SH-SY5Y (cell line): ENCODE measurements around the gene GKN1.

Experiments used
- GATA2 ChIP-seq: IDR thresholded peaks from 2 replicates; pipeline ENCODE4 v1.6.1; 2011; ENCODE audit warnings: mild to moderate bottlenecking, low read depth, low read length
- GATA3 ChIP-seq: IDR thresholded peaks from 2 replicates; pipeline ENCODE4 v1.6.1; 2011; ENCODE audit warnings: low read depth, mild to moderate bottlenecking, low read length, moderate library complexity

DNA sequence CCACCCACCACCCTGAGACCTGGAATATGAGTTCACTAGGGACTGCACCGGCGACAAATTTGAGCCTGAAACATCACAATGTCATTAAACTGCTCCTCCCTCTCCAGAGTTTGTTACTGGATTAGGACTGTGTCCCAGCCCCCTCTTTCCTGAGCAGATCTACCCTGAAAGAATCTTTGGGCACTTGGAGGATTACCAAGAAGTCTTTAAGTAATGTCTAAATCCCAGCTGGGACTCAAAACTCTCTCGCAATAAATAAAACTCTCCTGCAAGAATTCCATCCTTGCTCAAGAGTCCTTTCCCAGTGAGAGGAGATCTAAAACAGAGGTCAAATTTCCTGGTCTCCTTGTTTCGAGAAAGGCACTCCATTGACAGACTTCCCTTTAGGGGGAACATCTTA lies 42.6 kb upstream of the GKN1 start:
- TF ChIP-seq GATA3 = no peak
- TF ChIP-seq GATA2 = no peak
